Measurements from ENCODE around the gene PIP4K2C.

- TF ChIP-seq MAX (IDR thresholded peaks at IDR 0.05; ENCODE audit: low read depth, low read length) (no peak), GATAD2B (conservative IDR thresholded peaks at IDR 0.05; ENCODE audit: low read depth) (no peak), NBN (IDR thresholded peaks at IDR 0.05) (no peak), YY1 (IDR thresholded peaks at IDR 0.05; ENCODE audit: low read depth, low read length) (no peak), CTCF (IDR thresholded peaks at IDR 0.05 in 2 of 3, conservative IDR thresholded peaks at IDR 0.05 in 1 of 3; ENCODE audit: control insufficient read depth in 2 of 3, extremely low read depth in 1 of 3, insufficient read depth in 1 of 3, low read depth in 3 of 3, low read length in 3 of 3) (no peak), SMARCA5 (IDR thresholded peaks at IDR 0.05) (no peak), JUND (IDR thresholded peaks at IDR 0.05; ENCODE audit: low read depth, low read length) (no peak)
These were observed 9.4 kb downstream of the PIP4K2C start for GRCh38 chr12:57600395-57600794.
